Progenitor cell of endocrine pancreas (in vitro differentiated cells): ENCODE results near the gene LMAN1L. TPM values are rescaled to one million over a fixed set of nuclear protein-coding genes. Genes with fewer than 3 reads are reported as not detected.

Experiments
- DNase-seq: peaks from one replicate; pipeline ENCODE4 v3.0.0; 2021; ENCODE audit warnings: low spot score; ENCODE audit not compliant: unreplicated experiment
- H3K27ac Mint-ChIP-seq: 2 replicates; pipeline ENCODE4 v1.8.0; 2021; ENCODE audit warnings: mild to moderate bottlenecking, moderate library complexity, mixed read lengths
- H3K27me3 Mint-ChIP-seq: 2 replicates; pipeline ENCODE4 v1.8.0; 2021; ENCODE audit warnings: mixed read lengths
- H3K36me3 Mint-ChIP-seq: 2 replicates; pipeline ENCODE4 v1.8.0; 2022; ENCODE audit warnings: mixed read lengths; ENCODE audit not compliant: insufficient read depth
- H3K4me1 Mint-ChIP-seq: 2 replicates; pipeline ENCODE4 v1.8.0; 2021; ENCODE audit warnings: low read depth, mixed read lengths
- H3K4me3 Mint-ChIP-seq: 2 replicates; pipeline ENCODE4 v1.8.0; 2021; ENCODE audit warnings: low read depth, mild to moderate bottlenecking, moderate library complexity, mixed read lengths
- H3K9me3 Mint-ChIP-seq: 2 replicates; pipeline ENCODE4 v1.8.0; 2021; ENCODE audit warnings: low read depth, mixed read lengths
- total RNA-seq: library from RNA; stranded (reverse); gene quantifications from 2 replicates; pipeline ENCODE4 v1.2.1, GENCODE V29; 2021
- TF ChIP-seq, protein P1 (sequence below): fragments of 200-600 bp; sonication (generic); IDR thresholded peaks from one replicate; pipeline ENCODE4 v1.5.0; 2021; ENCODE audit warnings: antibody characterized with exemption, mild to moderate bottlenecking; ENCODE audit not compliant: unreplicated experiment

The LMAN1L gene
- total RNA-seq, 1 donor from 2014 or later = not detected

- DNase-seq = no peak
- no peaks in the 10 kb centered on the region for H3K4me1 Mint-ChIP-seq
- no peaks in the 10 kb centered on the region for H3K9me3 Mint-ChIP-seq
- peaks cover under 1% of the 10 kb centered on the region for H3K27me3 Mint-ChIP-seq
- peaks cover 8% of the 10 kb centered on the region for H3K36me3 Mint-ChIP-seq
- H3K4me3 Mint-ChIP-seq = no peak overlapping the region
- H3K27ac Mint-ChIP-seq = no peak overlapping the region
- TF ChIP-seq, protein P1, sequence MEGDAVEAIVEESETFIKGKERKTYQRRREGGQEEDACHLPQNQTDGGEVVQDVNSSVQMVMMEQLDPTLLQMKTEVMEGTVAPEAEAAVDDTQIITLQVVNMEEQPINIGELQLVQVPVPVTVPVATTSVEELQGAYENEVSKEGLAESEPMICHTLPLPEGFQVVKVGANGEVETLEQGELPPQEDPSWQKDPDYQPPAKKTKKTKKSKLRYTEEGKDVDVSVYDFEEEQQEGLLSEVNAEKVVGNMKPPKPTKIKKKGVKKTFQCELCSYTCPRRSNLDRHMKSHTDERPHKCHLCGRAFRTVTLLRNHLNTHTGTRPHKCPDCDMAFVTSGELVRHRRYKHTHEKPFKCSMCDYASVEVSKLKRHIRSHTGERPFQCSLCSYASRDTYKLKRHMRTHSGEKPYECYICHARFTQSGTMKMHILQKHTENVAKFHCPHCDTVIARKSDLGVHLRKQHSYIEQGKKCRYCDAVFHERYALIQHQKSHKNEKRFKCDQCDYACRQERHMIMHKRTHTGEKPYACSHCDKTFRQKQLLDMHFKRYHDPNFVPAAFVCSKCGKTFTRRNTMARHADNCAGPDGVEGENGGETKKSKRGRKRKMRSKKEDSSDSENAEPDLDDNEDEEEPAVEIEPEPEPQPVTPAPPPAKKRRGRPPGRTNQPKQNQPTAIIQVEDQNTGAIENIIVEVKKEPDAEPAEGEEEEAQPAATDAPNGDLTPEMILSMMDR = no peak
Measured at GRCh38 chr15:74808078-74808839, 4.4 kb upstream of the LMAN1L start.

DNA sequence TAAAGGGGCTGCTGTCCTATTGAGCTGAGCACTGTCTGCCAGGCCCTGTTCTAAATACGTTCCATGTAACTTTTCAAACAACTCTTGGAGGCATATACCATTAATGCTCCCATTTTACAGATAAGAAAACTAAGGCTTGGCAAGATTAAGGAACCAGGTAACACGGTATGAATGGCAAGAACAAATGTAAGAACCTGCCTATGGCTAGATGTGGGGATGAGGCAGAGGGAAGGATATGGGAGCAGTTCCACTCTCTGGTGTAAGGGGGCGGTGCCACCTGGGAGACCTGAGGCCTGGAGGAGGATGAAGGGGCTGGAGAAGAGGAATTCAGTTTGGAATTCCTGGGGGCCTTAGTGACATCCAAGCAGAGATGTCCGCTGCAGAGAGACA is 3.8 kb upstream of the LMAN1L start:
- TF ChIP-seq, protein P1 = no peak
- Mint-ChIP-seq H3K27ac (no peak overlapping the region), H3K9me3 (no peaks in the 10 kb centered on the region), H3K27me3 (peaks cover 4% of the 10 kb centered on the region), H3K4me3 (no peak overlapping the region), H3K4me1 (no peaks in the 10 kb centered on the region), H3K36me3 (peaks cover 8% of the 10 kb centered on the region)
- no peak for DNase-seq

GRCh38 chr15:74809242-74809641 is 3.4 kb upstream of the LMAN1L start:
- peaks cover 4% of the 10 kb centered on the region for H3K27me3 Mint-ChIP-seq
- no peaks in the 10 kb centered on the region for H3K9me3 Mint-ChIP-seq
- TF ChIP-seq, protein P1 = no peak
- peaks cover 4% of the 10 kb centered on the region for H3K36me3 Mint-ChIP-seq
- no peak for DNase-seq
- no peaks in the 10 kb centered on the region for H3K4me1 Mint-ChIP-seq
- H3K4me3 Mint-ChIP-seq = no peak overlapping the region
- no peak overlapping the region for H3K27ac Mint-ChIP-seq

DNA sequence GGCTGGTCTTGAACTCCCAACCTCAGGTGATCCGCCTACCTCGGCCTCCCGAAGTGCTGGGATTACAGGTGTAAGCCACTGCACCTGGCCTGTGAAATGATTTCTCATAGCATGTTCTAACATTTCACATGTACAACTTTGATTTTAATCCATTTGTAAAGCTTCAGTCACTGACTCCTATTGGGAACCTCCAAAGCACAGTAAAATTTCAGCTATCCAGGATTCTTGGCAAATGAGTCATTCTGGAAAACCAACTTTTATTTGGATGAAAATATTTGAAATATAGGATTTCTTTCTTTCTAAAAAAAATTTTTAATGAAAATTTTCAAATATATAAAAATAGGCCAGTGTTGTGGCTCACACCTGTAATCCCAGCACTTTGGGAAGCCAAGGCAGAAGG is 2.7 kb upstream of the LMAN1L start:
- Mint-ChIP-seq H3K36me3 (peaks cover under 1% of the 10 kb centered on the region), H3K27me3 (peaks cover 4% of the 10 kb centered on the region), H3K4me3 (no peak overlapping the region), H3K4me1 (no peaks in the 10 kb centered on the region), H3K27ac (no peak overlapping the region), H3K9me3 (no peaks in the 10 kb centered on the region)
- TF ChIP-seq, protein P1 = no peak
- DNase-seq = no peak

DNA sequence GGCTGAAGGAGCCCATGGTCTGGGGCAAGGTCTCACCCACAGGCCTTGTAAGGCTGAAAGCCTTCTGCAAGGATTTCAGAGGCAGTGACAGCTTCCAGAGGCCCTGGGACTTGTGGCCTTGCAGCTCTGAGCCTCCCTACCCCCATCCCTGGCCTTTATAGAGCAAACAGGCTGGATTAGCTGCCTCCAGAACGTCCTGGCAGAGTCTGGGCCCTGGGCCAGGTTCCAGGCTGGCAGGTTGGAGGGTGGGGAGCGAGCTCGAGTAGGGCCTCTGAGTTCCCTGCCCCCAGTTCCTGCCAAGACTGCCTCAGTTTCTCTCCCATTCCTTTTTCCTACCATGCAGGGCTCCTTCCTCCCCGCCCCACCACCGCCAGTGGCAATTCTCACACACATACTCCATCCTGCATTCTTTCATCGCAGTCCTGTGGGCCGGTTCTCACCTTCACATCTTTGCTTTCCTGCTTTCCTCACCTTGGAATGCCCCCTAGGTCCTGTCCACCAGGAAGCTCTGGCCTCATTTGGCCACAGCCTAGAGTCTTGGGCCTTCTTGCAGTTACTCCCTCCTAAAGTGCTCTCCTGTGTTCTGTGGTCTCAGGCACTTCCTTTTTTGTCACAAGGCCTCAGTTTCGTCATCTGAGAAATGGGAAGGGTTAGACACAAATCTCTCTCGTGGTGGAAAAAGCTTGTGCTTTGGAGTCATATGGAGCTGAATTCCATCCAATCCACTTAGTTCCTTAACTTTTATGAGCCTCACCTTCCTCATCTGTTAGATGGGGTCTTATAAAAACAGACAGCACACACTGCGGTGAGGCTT is 2.7 kb downstream of the LMAN1L start:
- no peak overlapping the region for H3K4me3 Mint-ChIP-seq

More for the DNA sequence above, 2.7 kb downstream of the LMAN1L start:
- no peaks in the 10 kb centered on the region for H3K4me1 Mint-ChIP-seq
- H3K9me3 Mint-ChIP-seq = no peaks in the 10 kb centered on the region
- TF ChIP-seq, protein P1 = no peak
- H3K27ac Mint-ChIP-seq = no peak overlapping the region
- DNase-seq = no peak
- no peaks in the 10 kb centered on the region for H3K36me3 Mint-ChIP-seq
- H3K27me3 Mint-ChIP-seq = peaks cover 23% of the 10 kb centered on the region
